Liver (tissue), 9 donors: ENCODE results near the gene PTBP3. TPM values are rescaled to one million over a fixed set of nuclear protein-coding genes. Genes with fewer than 3 reads are reported as not detected.
"Not testable (repeated sequence)": the region's sequence is repeated elsewhere in the genome, so short reads cannot be mapped to it uniquely, and the experiment has no call there.

Experiments
- DNase-seq: peaks from one replicate; pipeline ENCODE4 v3.0.0-alpha.2; 2017; ENCODE audit warnings: low spot score
- H3K27ac ChIP-seq, 2 donors: one replicate each; pipeline ENCODE4 v1.7.0; 2013; ENCODE audit warnings: inconsistent platforms in 2 of 2, low read length in 2 of 2, control low read depth in 1 of 2, low read depth in 1 of 2, mild to moderate bottlenecking in 1 of 2
- H3K27me3 ChIP-seq, 4 donors: one replicate each; pipeline versions ENCODE4 v1.6.1 to v1.7.0; 2013; ENCODE audit warnings: low read length in 3 of 4, inconsistent platforms in 1 of 4, mild to moderate bottlenecking in 1 of 4, moderate library complexity in 1 of 4; ENCODE audit not compliant: control insufficient read depth in 4 of 4, insufficient read depth in 4 of 4
- H3K36me3 ChIP-seq, 4 donors: one replicate each; pipeline versions ENCODE4 v1.6.1 to v1.7.0; 2013; ENCODE audit warnings: low read length in 3 of 4, mild to moderate bottlenecking in 3 of 4, low read depth in 1 of 4, moderate library complexity in 1 of 4; ENCODE audit not compliant: control insufficient read depth in 4 of 4, insufficient read depth in 3 of 4
- H3K4me1 ChIP-seq, 4 donors: one replicate each; pipeline versions ENCODE4 v1.6.1 to v1.7.0; 2013; ENCODE audit warnings: low read length in 3 of 4, mild to moderate bottlenecking in 3 of 4, moderate library complexity in 1 of 4; ENCODE audit not compliant: control insufficient read depth in 4 of 4, insufficient read depth in 4 of 4
- H3K4me3 ChIP-seq, 3 donors: one replicate each; pipeline versions ENCODE4 v1.6.1 to v1.7.0; 2013; ENCODE audit warnings: low read length in 3 of 3, control low read depth in 1 of 3, low read depth in 1 of 3, mild to moderate bottlenecking in 1 of 3
- H3K9ac ChIP-seq, 2 donors: one replicate each; pipeline ENCODE4 v1.7.0; 2013; ENCODE audit warnings: low read length in 2 of 2, mild to moderate bottlenecking in 2 of 2, moderate library complexity in 2 of 2, control low read depth in 1 of 2, low read depth in 1 of 2
- H3K9me3 ChIP-seq, 4 donors: one replicate each; pipeline versions ENCODE4 v1.6.1 to v1.7.0; 2013; ENCODE audit warnings: low read length in 3 of 4; ENCODE audit not compliant: control insufficient read depth in 4 of 4
- ATF3 ChIP-seq: IDR thresholded peaks from 2 replicates; pipeline ENCODE4 v1.6.1; 2016; ENCODE audit warnings: antibody characterized with exemption
- EGR1 ChIP-seq, 2 donors: IDR thresholded peaks; 2 replicates each; pipeline ENCODE4 v1.6.1; 2016 to 2018; ENCODE audit warnings: antibody characterized with exemption in 2 of 2, low read depth in 2 of 2
- FOXA1 ChIP-seq: IDR thresholded peaks from 2 replicates; pipeline ENCODE4 v1.6.1; 2016; ENCODE audit warnings: antibody characterized with exemption
- FOXA2 ChIP-seq: IDR thresholded peaks from 2 replicates; pipeline ENCODE4 v1.6.1; 2016; ENCODE audit warnings: antibody characterized with exemption
- GABPA ChIP-seq, 2 donors: IDR thresholded peaks in 1 of 2; conservative IDR thresholded peaks in 1 of 2; 2 replicates each; pipeline ENCODE4 v1.6.1; 2016; ENCODE audit warnings: antibody characterized with exemption in 2 of 2, mild to moderate bottlenecking in 1 of 2, moderate library complexity in 1 of 2
- HNF4A ChIP-seq, 2 donors: conservative IDR thresholded peaks; 2 replicates each; pipeline ENCODE4 v1.6.1; 2016; ENCODE audit warnings: antibody characterized with exemption in 2 of 2, mild to moderate bottlenecking in 2 of 2
- HNF4G ChIP-seq: IDR thresholded peaks from 2 replicates; pipeline ENCODE4 v1.6.1; 2016; ENCODE audit warnings: antibody characterized with exemption
- MAX ChIP-seq: IDR thresholded peaks from 2 replicates; pipeline ENCODE4 v1.6.1; 2016; ENCODE audit warnings: antibody characterized with exemption
- SP1 ChIP-seq: IDR thresholded peaks from 2 replicates; pipeline ENCODE4 v1.6.1; 2018; ENCODE audit warnings: antibody characterized with exemption, mild to moderate bottlenecking
- TAF1 ChIP-seq: conservative IDR thresholded peaks from 2 replicates; pipeline ENCODE4 v1.6.1; 2016; ENCODE audit warnings: antibody characterized with exemption, mild to moderate bottlenecking
- YY1 ChIP-seq: IDR thresholded peaks from 2 replicates; pipeline ENCODE4 v1.6.1; 2016; ENCODE audit warnings: antibody characterized with exemption, mild to moderate bottlenecking
- WGBS: extraction: QIAGEN DNeasy Blood & Tissue Kit; methylation state at CpG from one replicate; pipeline ENCODE4 v1.1.7; 2013; 5-methylcytosine and 5-hydroxymethylcytosine counted together
- polyA plus RNA-seq, 2 donors: library from polyadenylated mRNA; stranded (reverse) in 1 of 2; unstranded in 1 of 2; fragments of 200-250 nt in 1 of 2; fragments of >200 nt in 1 of 2; fragmentation: Nextera tagmentation in 1 of 2; extraction: Ambion mirVana in 1 of 2; gene quantifications; one replicate each; pipeline versions ENCODE4 v1.2.1 to v1.2.3, GENCODE V29; 2013 to 2015
- total RNA-seq, 2 donors: library from RNA; depleted of rRNA; stranded (reverse); fragments of >200 nt; gene quantifications; one replicate each; pipeline ENCODE4 v1.2.3, GENCODE V29; 2014
- TF ChIP-seq, protein P1 (sequence below): IDR thresholded peaks from 2 replicates; pipeline ENCODE4 v1.6.1; 2016; ENCODE audit warnings: antibody characterized with exemption
- TF ChIP-seq, protein P2 (sequence below): fragments of 150-350 bp; IDR thresholded peaks from 2 replicates; pipeline ENCODE4 v1.5.1; 2017; ENCODE audit warnings: improper control_type of control experiment, low read depth, low read length; ENCODE audit not compliant: missing input control
- donor health status: healthy.
- donor health status: healthy.
- donor health status: healthy.
- donor health status: healthy.
- donor health status: healthy.

Gene PTBP3
- total and polyA plus RNA-seq, 4 donors: 4.3 to 34.1 (median 9.2) TPM

GRCh38 chr9:112273876-112274275 is 59.5 kb downstream of the PTBP3 start:
- Histone ChIP-seq H3K9me3 (no peaks in the 10 kb centered on the region), H3K9ac (no peak overlapping the region), H3K36me3 (no peaks in the 10 kb centered on the region), H3K4me1 (no peaks in the 10 kb centered on the region), H3K4me3 (no peak overlapping the region), H3K27ac (no peak overlapping the region), H3K27me3 (no peaks in the 10 kb centered on the region)
- WGBS: 88% methylated on average over 3 of the region's 3 CpGs
- TF ChIP-seq GABPA (IDR thresholded peaks at IDR 0.05 in 1 of 2, conservative IDR thresholded peaks at IDR 0.05 in 1 of 2): no peak
- no peak for DNase-seq

- WGBS: over 99% methylated on average over 2 of the region's 2 CpGs
- Histone ChIP-seq H3K4me1 (no peaks in the 10 kb centered on the region), H3K36me3 (peaks cover 0 to 7% (median 0%) of the 10 kb centered on the region in 4 donors), H3K27ac (no peak overlapping the region), H3K9me3 (no peaks in the 10 kb centered on the region), H3K4me3 (no peak overlapping the region), H3K27me3 (no peaks in the 10 kb centered on the region), H3K9ac (no peak overlapping the region)
- TF ChIP-seq SP1 (no peak), HNF4G (no peak), EGR1 (IDR thresholded peaks at IDR 0.05; ENCODE audit: low read depth in 2 of 2) (no peak), HNF4A (conservative IDR thresholded peaks at IDR 0.05) (no peak), TAF1 (no peak), ATF3 (no peak), FOXA1 (no peak), MAX (no peak), FOXA2 (no peak), YY1 (no peak)
- TF ChIP-seq, protein P1, sequence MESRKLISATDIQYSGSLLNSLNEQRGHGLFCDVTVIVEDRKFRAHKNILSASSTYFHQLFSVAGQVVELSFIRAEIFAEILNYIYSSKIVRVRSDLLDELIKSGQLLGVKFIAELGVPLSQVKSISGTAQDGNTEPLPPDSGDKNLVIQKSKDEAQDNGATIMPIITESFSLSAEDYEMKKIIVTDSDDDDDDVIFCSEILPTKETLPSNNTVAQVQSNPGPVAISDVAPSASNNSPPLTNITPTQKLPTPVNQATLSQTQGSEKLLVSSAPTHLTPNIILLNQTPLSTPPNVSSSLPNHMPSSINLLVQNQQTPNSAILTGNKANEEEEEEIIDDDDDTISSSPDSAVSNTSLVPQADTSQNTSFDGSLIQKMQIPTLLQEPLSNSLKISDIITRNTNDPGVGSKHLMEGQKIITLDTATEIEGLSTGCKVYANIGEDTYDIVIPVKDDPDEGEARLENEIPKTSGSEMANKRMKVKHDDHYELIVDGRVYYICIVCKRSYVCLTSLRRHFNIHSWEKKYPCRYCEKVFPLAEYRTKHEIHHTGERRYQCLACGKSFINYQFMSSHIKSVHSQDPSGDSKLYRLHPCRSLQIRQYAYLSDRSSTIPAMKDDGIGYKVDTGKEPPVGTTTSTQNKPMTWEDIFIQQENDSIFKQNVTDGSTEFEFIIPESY: no peak
- DNase-seq: no peak
Measured at GRCh38 chr9:112271466-112272098, 61.8 kb downstream of the PTBP3 start.

DNA sequence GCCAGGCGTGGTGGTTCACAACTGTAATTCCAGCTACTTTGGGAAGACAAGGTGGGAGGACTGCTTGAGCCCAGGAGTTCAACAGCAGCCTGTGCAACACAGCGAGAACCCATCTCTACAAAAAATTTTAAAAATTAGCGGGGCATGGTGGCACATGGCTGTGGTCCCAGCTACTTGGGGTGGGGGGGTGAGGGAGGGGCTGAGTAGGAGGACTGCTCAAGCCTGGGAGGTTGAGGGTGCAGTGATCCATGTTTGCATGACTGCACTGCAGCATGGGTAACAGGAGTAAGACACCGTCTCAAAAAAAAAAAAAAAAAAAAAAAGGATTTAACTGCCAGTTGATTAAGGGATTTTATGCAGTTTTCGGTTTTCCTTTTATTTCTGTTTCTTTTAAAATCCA is 65.0 kb downstream of the PTBP3 start:
- Histone ChIP-seq H3K9me3 (no peaks in the 10 kb centered on the region), H3K9ac (no peak overlapping the region), H3K4me1 (no peaks in the 10 kb centered on the region), H3K27ac (no peak overlapping the region), H3K27me3 (no peaks in the 10 kb centered on the region), H3K4me3 (no peak overlapping the region), H3K36me3 (peaks cover 0 to 10% (median under 1%) of the 10 kb centered on the region in 4 donors)
- 97% methylated on average over 5 of the region's 5 CpGs for WGBS
- DNase-seq: no peak
- TF ChIP-seq, protein P2, sequence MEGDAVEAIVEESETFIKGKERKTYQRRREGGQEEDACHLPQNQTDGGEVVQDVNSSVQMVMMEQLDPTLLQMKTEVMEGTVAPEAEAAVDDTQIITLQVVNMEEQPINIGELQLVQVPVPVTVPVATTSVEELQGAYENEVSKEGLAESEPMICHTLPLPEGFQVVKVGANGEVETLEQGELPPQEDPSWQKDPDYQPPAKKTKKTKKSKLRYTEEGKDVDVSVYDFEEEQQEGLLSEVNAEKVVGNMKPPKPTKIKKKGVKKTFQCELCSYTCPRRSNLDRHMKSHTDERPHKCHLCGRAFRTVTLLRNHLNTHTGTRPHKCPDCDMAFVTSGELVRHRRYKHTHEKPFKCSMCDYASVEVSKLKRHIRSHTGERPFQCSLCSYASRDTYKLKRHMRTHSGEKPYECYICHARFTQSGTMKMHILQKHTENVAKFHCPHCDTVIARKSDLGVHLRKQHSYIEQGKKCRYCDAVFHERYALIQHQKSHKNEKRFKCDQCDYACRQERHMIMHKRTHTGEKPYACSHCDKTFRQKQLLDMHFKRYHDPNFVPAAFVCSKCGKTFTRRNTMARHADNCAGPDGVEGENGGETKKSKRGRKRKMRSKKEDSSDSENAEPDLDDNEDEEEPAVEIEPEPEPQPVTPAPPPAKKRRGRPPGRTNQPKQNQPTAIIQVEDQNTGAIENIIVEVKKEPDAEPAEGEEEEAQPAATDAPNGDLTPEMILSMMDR: no peak
- TF ChIP-seq FOXA1: no peak

GRCh38 chr9:112267086-112267485 is 66.3 kb downstream of the PTBP3 start:
- not testable (repeated sequence) for H3K4me1 ChIP-seq, H3K9me3 ChIP-seq, H3K27ac ChIP-seq, H3K4me3 ChIP-seq, H3K9ac ChIP-seq, H3K36me3 ChIP-seq, H3K27me3 ChIP-seq, DNase-seq
- 98% methylated on average over 16 of the region's 16 CpGs for WGBS
